HepG2 (cell line): ENCODE measurements around the gene CACNA1C. TPM values are rescaled to one million over a fixed set of nuclear protein-coding genes. Genes with fewer than 3 reads are reported as not detected.

Experiments used
- ATAC-seq: fragments of 200-7000 bp; cut with Tn5 transposase; 3 replicates; pipeline ENCODE4 v1.9.1; 2020; ENCODE audit warnings: mild to moderate bottlenecking, moderate library complexity
- BruUV-seq: library from RNA; stranded (reverse); fragments of 400-500 nt; replicated peaks from 2 replicates; lab custom pipeline; 2021; lab: Mats Ljungman, UMichigan
- CTCF ChIA-PET: fragments of 300-600 bp; formaldehyde crosslinking; extraction: SDS; loops from one replicate; lab custom pipeline; 2021; ENCODE audit warnings: low total read pairs, inconsistent platforms, low intra/inter-chr PET ratio; lab: Yijun Ruan, JAX
- POLR2A ChIA-PET: fragments of 350-600 bp; sonication (Branson Sonifier 250); formaldehyde crosslinking; loops from one replicate; lab custom pipeline; 2020; ENCODE audit warnings: antibody characterized with exemption, inconsistent platforms; lab: Yijun Ruan, JAX
- DNase-seq: peaks from one replicate; pipeline ENCODE4 v3.0.0-alpha.2; 2015; ENCODE audit warnings: low spot score
- FAIRE-seq: peaks from 3 replicates; lab custom pipeline; 2011; peaks lifted over from hg19 to GRCh38; lab: Jason Lieb, UNC
- H2AFZ ChIP-seq: one replicate; pipeline ENCODE4 v1.6.1; 2011; ENCODE audit warnings: low read length, inconsistent platforms
- H3K27ac ChIP-seq: fragments of 300-600 bp; 3 replicates; pipeline ENCODE4 v1.8.0; 2011; ENCODE audit warnings: mixed run types, mild to moderate bottlenecking, mixed read lengths, low read length, inconsistent platforms; ENCODE audit not compliant: insufficient read depth; ENCODE audit errors: extremely low read length
- H3K27me3 ChIP-seq, 2 experiments: fragments of 200-600 bp in 1 of 2; 2 replicates in 1 of 2; 3 replicates in 1 of 2; pipeline versions ENCODE4 v1.6.0 to v1.8.0; 2011; ENCODE audit warnings: low read length in 2 of 2, mild to moderate bottlenecking in 2 of 2, moderate library complexity in 2 of 2, inconsistent platforms in 1 of 2; ENCODE audit not compliant: insufficient read depth in 2 of 2, control insufficient read depth in 1 of 2
- H3K36me3 ChIP-seq, 2 experiments: fragments of 200-600 bp in 1 of 2; replicated peaks in 1 of 2; 2 replicates in 1 of 2; 3 replicates in 1 of 2; pipeline versions ENCODE4 v1.5.1 to v1.8.0; 2011; ENCODE audit warnings: low read length in 2 of 2, inconsistent platforms in 1 of 2; ENCODE audit not compliant: insufficient read depth in 2 of 2, control insufficient read depth in 1 of 2
- H3K4me1 ChIP-seq: 2 replicates; pipeline ENCODE4 v1.5.1; 2012; ENCODE audit warnings: low read length, inconsistent platforms; ENCODE audit not compliant: insufficient read depth
- H3K4me2 ChIP-seq: 2 replicates; pipeline ENCODE4 v1.6.0; 2011; ENCODE audit warnings: low read depth, low read length, inconsistent platforms
- H3K4me3 ChIP-seq, 3 experiments: fragments of 200-600 bp in 1 of 3; sonication (generic), shearing (Covaris generic) in 1 of 3; replicated peaks in 1 of 3; 2 replicates each; pipeline ENCODE4 v1.5.1; 2011 to 2016; ENCODE audit warnings: low read length in 3 of 3, inconsistent platforms in 2 of 3, low read depth in 2 of 3, mild to moderate bottlenecking in 2 of 3, control low read depth in 1 of 3, mixed read lengths in 1 of 3; ENCODE audit not compliant: insufficient read depth in 1 of 3
- H3K79me2 ChIP-seq: one replicate; pipeline ENCODE4 v1.6.1; 2011; ENCODE audit warnings: low read length, inconsistent platforms; ENCODE audit not compliant: insufficient read depth
- H3K9ac ChIP-seq: 2 replicates; pipeline ENCODE4 v1.6.0; 2011; ENCODE audit warnings: mild to moderate bottlenecking, low read depth, low read length, inconsistent platforms; ENCODE audit not compliant: insufficient read depth
- H3K9me3 ChIP-seq: 2 replicates; pipeline ENCODE4 v1.5.1; 2012; ENCODE audit warnings: mild to moderate bottlenecking, low read length
- H4K20me1 ChIP-seq: 2 replicates; pipeline ENCODE4 v1.6.0; 2011; ENCODE audit warnings: inconsistent platforms, mild to moderate bottlenecking, low read length, moderate library complexity; ENCODE audit not compliant: insufficient read depth
- DBP ChIP-seq: sonication (generic); formaldehyde crosslinking; IDR thresholded peaks from 2 replicates; pipeline ENCODE4 v1.4.0; 2020; ENCODE audit warnings: missing genetic modification reagents; ENCODE audit errors: not compliant biosample characterization
- HNRNPL ChIP-seq: fragments of 200-400 bp; formaldehyde crosslinking; IDR thresholded peaks from 2 replicates; pipeline ENCODE4 v1.6.1; 2017; ENCODE audit warnings: mild to moderate bottlenecking, low read depth, low read length
- KDM5B ChIP-seq: sonication (generic); formaldehyde crosslinking; IDR thresholded peaks from 2 replicates; pipeline ENCODE4 v1.4.0; 2020; ENCODE audit warnings: missing genetic modification reagents, mild to moderate bottlenecking, borderline replicate concordance
- SP1 ChIP-seq, 2 experiments: fragments of 450-650 bp in 1 of 2; sonication (generic) in 1 of 2; formaldehyde crosslinking in 1 of 2; IDR thresholded peaks; 2 replicates each; pipeline versions ENCODE4 v1.4.0 to v1.6.1; 2016 to 2020; ENCODE audit warnings: missing genetic modification reagents in 1 of 2
- ZNF724P ChIP-seq: sonication (generic); formaldehyde crosslinking; IDR thresholded peaks from 2 replicates; pipeline ENCODE4 v1.8.0; 2022; ENCODE audit warnings: missing genetic modification reagents, borderline replicate concordance
- WGBS: methylation state at CpG from one replicate; pipeline ENCODE4 v1.1.6; 2017; ENCODE audit warnings: low lambda C conversion rate; 5-methylcytosine and 5-hydroxymethylcytosine counted together
- in situ Hi-C: cut with HindIII; loops from 2 replicates; pipeline ENCODE4 v1.10.0; 2017; ENCODE audit warnings: low pct_unique_long_range_greater_than_20kb; ENCODE audit not compliant: extremely low pct_ligation_motif_present
- intact Hi-C: fragments of 100-400 bp; cut with micrococcal nuclease; formaldehyde crosslinking; loops from one replicate; pipeline ENCODE4 v1.10.0; 2022; ENCODE audit not compliant: unreplicated experiment
- polyA plus RNA-seq, 8 experiments: library from polyadenylated mRNA; depleted of rRNA in 3 of 8; stranded (reverse) in 7 of 8; unstranded in 1 of 8; fragments of >200 nt; fragmentation: Illumina TruSeq in 4 of 8; extraction: Trizol in 4 of 8; gene quantifications; 2 replicates each; pipeline versions ENCODE4 v1.2.1 to v1.2.3, GENCODE V29; 2011 to 2016; ENCODE audit warnings: low read depth in 4 of 8, missing spikeins in 1 of 8, mixed read lengths in 1 of 8; ENCODE audit not compliant: insufficient read depth in 1 of 8
- total RNA-seq, 5 experiments: library from RNA; depleted of rRNA; stranded (reverse); fragments of >200 nt; fragmentation: Illumina TruSeq; extraction: Trizol; gene quantifications; 2 replicates each; pipeline ENCODE4 v1.2.3, GENCODE V29; 2016; ENCODE audit warnings: low read depth in 1 of 5
- TF ChIP-seq, protein P1 (sequence below): sonication (generic); formaldehyde crosslinking; conservative IDR thresholded peaks from 2 replicates; pipeline ENCODE4 v1.8.0; 2022; ENCODE audit warnings: mild to moderate bottlenecking, moderate library complexity, missing genetic modification reagents

CACNA1C gene
- total and polyA plus RNA-seq, 2 of the 13 experiments (the other 11 are each of a cell fraction or from before 2014, with no cell fraction given): not detected

DNA sequence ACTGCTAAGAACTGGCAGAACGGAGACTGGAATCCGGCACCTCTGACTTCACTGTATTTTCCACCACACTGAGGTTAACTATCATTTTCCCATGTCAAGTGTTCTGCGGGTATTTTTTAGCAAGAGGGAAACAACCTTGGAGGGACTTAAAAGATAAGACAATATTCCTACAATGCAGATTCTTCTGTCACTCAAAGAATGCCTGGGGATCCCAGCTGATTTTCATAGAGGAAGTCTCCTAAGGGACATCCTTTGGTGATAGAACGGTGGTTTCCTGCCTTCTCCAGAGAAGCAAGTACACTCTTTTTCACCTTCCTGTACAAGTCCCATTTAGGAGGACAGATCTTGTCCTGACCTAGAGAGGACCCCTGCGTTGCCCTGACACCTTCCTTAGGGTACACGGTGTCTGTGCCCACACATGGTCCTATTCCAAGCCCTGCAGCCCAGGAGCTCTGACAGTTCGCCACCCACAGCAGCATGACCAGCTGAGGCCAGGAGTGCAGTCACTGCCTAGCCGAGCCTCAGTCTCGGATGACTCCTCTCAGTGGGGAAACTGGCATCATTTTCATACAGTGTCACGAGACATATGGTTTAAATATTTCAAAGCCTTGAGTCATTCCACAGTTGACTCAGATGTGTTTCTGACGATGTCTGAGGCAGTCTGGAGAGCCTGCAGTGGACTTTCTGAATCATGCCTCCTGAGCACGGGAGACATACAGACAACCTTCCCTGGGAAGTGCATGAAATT is 560.7 kb downstream of the CACNA1C start:
- FAIRE-seq: no peak
- WGBS: 4% methylated on average over 7 of the region's 12 CpGs
- CTCF ChIA-PET: no interaction called here

More for the DNA sequence above, 560.7 kb downstream of the CACNA1C start:
- DNase-seq: no peak
- Histone ChIP-seq H3K9me3 (no peaks in the 10 kb centered on the region), H3K27me3 (peaks cover 3 to 70% of the 10 kb centered on the region in 2 experiments), H3K36me3 (no peaks in the 10 kb centered on the region), H3K27ac (no peak overlapping the region), H3K9ac (no peak overlapping the region), H3K4me2 (no peak overlapping the region), H3K79me2 (no peaks in the 10 kb centered on the region), H2AFZ (no peak overlapping the region), H3K4me1 (peaks cover 12% of the 10 kb centered on the region), H3K4me3 (no peak overlapping the region), H4K20me1 (no peaks in the 10 kb centered on the region)
- in situ Hi-C loops: no loop called here
- no TSS peak for BruUV-seq
- ATAC-seq: no peak
- no peak for TF ChIP-seq KDM5B (CRISPR knock-in tag)
- TF ChIP-seq, protein P1, sequence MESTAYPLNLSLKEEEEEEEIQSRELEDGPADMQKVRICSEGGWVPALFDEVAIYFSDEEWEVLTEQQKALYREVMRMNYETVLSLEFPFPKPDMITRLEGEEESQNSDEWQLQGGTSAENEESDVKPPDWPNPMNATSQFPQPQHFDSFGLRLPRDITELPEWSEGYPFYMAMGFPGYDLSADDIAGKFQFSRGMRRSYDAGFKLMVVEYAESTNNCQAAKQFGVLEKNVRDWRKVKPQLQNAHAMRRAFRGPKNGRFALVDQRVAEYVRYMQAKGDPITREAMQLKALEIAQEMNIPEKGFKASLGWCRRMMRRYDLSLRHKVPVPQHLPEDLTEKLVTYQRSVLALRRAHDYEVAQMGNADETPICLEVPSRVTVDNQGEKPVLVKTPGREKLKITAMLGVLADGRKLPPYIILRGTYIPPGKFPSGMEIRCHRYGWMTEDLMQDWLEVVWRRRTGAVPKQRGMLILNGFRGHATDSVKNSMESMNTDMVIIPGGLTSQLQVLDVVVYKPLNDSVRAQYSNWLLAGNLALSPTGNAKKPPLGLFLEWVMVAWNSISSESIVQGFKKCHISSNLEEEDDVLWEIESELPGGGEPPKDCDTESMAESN: no peak
- TF ChIP-seq DBP: no peak
- no peak for TF ChIP-seq SP1 (IDR thresholded peaks at IDR 0.05)
- no peak for TF ChIP-seq SP1 (CRISPR knock-in tag; IDR thresholded peaks at IDR 0.05)
- no peak for TF ChIP-seq HNRNPL
- no peak for TF ChIP-seq ZNF724P (CRISPR knock-in tag)
- POLR2A ChIA-PET: no interaction called here
- intact Hi-C loops: no loop called here
